BJ (cell line): ENCODE data around the gene NPFFR1. TPM values are rescaled to one million over a fixed set of nuclear protein-coding genes. Genes with fewer than 3 reads are reported as not detected.

ENCODE experiments used
- CTCF ChIA-PET: fragments of 350-600 bp; formaldehyde crosslinking; extraction: SDS; loops from one replicate; lab custom pipeline; 2021; ENCODE audit warnings: antibody characterized with exemption, inconsistent platforms; lab: Yijun Ruan, JAX
- POLR2A ChIA-PET: fragments of 300-600 bp; sonication (Branson Sonifier 250); formaldehyde crosslinking; extraction: SDS; loops from one replicate; lab custom pipeline; 2021; ENCODE audit warnings: antibody characterized with exemption; lab: Charles Lee
- DNase-seq: peaks from one replicate; pipeline ENCODE4 v3.0.0-alpha.2; 2011; ENCODE audit warnings: low read depth
- H3K27me3 ChIP-seq: 2 replicates; pipeline ENCODE4 v1.6.0; 2011; ENCODE audit warnings: low read length; ENCODE audit not compliant: control insufficient read depth, insufficient read depth
- H3K36me3 ChIP-seq: 2 replicates; pipeline ENCODE4 v1.5.1; 2011; ENCODE audit warnings: low read length; ENCODE audit not compliant: control insufficient read depth, insufficient read depth
- H3K4me3 ChIP-seq: 2 replicates; pipeline ENCODE4 v1.5.1; 2011; ENCODE audit warnings: low read depth, mild to moderate bottlenecking, control low read depth, low read length
- polyA plus RNA-seq: library from polyadenylated mRNA; depleted of rRNA; stranded (reverse); fragments of >200 nt; gene quantifications from 2 replicates; pipeline ENCODE4 v1.2.3, GENCODE V29; 2011
- TF ChIP-seq, protein P1 (sequence below): IDR thresholded peaks from 2 replicates; pipeline ENCODE4 v1.5.1; 2011; ENCODE audit warnings: low read depth, mild to moderate bottlenecking, control low read depth, inconsistent platforms, low read length, moderate library complexity; ENCODE audit not compliant: insufficient read depth

The NPFFR1 gene
- polyA plus RNA-seq, 1 experiment, result not detected

DNA sequence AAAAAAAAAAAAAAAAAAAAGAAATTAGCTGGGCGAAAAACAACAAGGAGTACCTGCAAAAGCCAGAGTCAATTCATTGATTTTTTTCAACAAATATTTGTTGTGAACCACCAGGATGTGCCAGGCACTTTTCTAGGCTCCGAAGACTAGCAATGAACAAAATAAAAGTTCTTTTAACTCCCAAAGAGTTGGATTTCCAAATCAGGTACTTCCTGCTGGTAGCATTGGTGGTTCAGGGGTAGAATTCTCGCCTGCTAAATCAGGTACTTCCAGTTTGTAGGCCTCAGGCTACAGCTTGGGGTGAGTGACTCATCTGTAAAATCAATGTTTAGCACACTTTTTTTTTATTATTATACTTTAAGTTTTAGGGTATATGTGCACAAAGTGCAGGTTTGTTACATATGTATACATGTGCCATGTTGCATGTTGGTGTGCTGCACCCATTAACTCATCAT is 61.4 kb downstream of the NPFFR1 start:
- Histone ChIP-seq H3K27me3 (no peaks in the 10 kb centered on the region), H3K36me3 (no peaks in the 10 kb centered on the region), H3K4me3 (no peak overlapping the region)
- no peak for DNase-seq
- TF ChIP-seq, protein P1, sequence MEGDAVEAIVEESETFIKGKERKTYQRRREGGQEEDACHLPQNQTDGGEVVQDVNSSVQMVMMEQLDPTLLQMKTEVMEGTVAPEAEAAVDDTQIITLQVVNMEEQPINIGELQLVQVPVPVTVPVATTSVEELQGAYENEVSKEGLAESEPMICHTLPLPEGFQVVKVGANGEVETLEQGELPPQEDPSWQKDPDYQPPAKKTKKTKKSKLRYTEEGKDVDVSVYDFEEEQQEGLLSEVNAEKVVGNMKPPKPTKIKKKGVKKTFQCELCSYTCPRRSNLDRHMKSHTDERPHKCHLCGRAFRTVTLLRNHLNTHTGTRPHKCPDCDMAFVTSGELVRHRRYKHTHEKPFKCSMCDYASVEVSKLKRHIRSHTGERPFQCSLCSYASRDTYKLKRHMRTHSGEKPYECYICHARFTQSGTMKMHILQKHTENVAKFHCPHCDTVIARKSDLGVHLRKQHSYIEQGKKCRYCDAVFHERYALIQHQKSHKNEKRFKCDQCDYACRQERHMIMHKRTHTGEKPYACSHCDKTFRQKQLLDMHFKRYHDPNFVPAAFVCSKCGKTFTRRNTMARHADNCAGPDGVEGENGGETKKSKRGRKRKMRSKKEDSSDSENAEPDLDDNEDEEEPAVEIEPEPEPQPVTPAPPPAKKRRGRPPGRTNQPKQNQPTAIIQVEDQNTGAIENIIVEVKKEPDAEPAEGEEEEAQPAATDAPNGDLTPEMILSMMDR, result no peak
- CTCF ChIA-PET, result interaction anchor here (0.6 to 13.5 kb wide), 23 partner anchors 8 to 642 kb away, joined by 3 to 219 read pairs (median 5); partner anchors contain the start of genes EIF4EBP2, PPA1 and TYSND1
- POLR2A ChIA-PET, result no interaction called here

DNA sequence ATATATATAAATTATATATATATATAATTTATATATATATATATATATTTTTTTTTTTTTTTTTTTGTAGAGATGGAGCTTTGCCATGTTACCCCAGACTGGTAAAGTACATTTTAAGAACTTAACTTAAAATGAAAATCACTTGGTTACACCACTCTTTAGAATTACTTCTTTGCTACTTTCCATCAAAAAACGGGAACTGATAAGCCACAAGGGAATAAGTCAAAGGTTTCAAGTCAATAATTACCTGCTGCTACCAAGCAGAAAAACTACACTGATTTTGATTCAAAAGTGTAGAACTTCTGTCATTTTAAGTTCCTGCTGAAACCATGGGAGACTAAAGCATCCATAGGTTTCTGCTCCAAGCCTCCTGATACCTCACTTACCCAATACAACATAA is 62.8 kb downstream of the NPFFR1 start:
- Histone ChIP-seq H3K4me3 (no peak overlapping the region), H3K27me3 (no peaks in the 10 kb centered on the region), H3K36me3 (no peaks in the 10 kb centered on the region; the same call in 1 of the 2 replicates)
- CTCF ChIA-PET, result interaction anchor here (0.9 to 13.5 kb wide), 17 partner anchors 9 to 240 kb away, joined by 3 to 219 read pairs (median 7); partner anchors contain the start of genes PPA1 and SAR1A
- DNase-seq, result no peak
- TF ChIP-seq, protein P1, result no peak
- POLR2A ChIA-PET, result interaction anchor here (1.0 kb wide), 1 partner anchor 143 kb away, joined by 4 read pairs; no protein-coding TSS in a partner anchor

DNA sequence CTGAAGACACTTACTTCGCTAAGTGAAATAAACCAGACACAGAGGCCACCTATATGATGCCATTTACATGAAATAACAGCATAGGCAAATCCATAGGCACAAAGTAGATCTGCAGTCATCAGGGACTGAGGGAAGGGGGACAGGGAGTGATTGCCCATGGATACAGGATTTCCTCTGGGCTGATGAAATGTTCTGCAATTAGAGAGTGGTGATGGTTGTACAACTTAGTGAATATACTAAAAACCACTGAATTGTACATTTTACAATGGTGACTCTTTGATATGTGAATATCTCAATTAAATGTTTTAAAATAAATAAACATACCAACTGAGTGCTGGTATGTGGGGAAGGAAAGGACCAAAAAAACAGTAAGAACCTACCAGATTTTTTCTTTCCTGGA is 70.9 kb downstream of the NPFFR1 start:
- ChIA-PET CTCF (no interaction called here), POLR2A (no interaction called here)
- H3K27me3 ChIP-seq, result no peaks in the 10 kb centered on the region
- no peak for DNase-seq
- peaks cover 3% of the 10 kb centered on the region; the same call in 1 of the 2 replicates for H3K36me3 ChIP-seq
- TF ChIP-seq, protein P1, result no peak
- H3K4me3 ChIP-seq, result no peak overlapping the region

DNA sequence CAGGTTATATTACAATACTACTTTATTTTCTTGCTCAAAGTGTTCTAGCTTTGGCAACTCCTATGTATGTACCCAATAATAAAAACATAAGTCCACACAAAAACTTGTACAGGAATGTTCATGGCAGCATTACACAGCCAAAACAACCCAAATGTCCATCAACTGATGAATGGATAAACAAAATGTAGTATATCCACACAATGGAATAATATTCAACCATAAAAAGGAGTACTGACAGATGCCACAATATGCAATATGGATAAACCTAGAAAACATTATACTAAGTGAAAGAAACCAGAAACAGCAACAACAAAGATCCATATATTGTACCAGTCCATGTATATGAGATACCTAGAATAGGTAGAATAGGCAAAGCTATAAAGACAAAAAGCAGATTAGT is 71.5 kb downstream of the NPFFR1 start:
- POLR2A ChIA-PET, result no interaction called here
- H3K4me3 ChIP-seq, result no peak overlapping the region
- CTCF ChIA-PET, result no interaction called here
- peaks cover 3% of the 10 kb centered on the region; the same call in 1 of the 2 replicates for H3K36me3 ChIP-seq
- DNase-seq, result no peak
- TF ChIP-seq, protein P1, result no peak
- H3K27me3 ChIP-seq, result no peaks in the 10 kb centered on the region

DNA sequence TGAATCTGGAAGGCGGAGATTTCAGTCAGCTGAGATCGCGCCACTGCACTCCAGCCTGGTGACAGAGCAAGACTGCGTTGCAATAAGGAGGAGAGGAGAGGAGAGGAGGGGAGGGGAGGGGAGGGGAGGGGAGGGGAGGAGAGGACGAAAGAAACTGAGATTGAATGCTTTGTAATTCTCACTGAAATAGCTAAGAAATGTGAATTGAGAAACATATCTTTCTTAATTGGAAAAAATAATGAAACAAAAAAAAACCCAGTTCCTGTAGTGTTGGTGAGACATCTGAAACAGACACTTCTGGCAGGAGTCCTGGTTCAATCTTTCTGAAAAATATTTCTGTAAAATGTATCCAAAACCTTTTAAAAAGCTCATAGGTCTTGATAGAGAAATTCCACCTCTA is 77.0 kb downstream of the NPFFR1 start:
- POLR2A ChIA-PET, result interaction anchor here (0.6 kb wide), 1 partner anchor 36 kb away, joined by 22 read pairs; the partner anchor contains the start of gene SAR1A
- Histone ChIP-seq H3K36me3 (peaks cover 5% of the 10 kb centered on the region), H3K4me3 (no peak overlapping the region), H3K27me3 (no peaks in the 10 kb centered on the region)
- DNase-seq, result no peak
- TF ChIP-seq, protein P1, result no peak
- CTCF ChIA-PET, result interaction anchor here (0.6 to 2.2 kb wide), 9 partner anchors 12 to 353 kb away, joined by 3 to 5 read pairs (median 4); partner anchors contain the start of gene TYSND1
